ENCODE results near the gene SLTM. TPM values are rescaled to one million over a fixed set of nuclear protein-coding genes. Genes with fewer than 3 reads are reported as not detected.
A peak's percentile ranks its signal among the peaks of the same experiment; 100 is the strongest.
"Not testable (repeated sequence)": the region's sequence is repeated elsewhere in the genome, so short reads cannot be mapped to it uniquely, and the experiment has no call there.

Gene SLTM
- total RNA-seq, result 49.2 TPM
- long read RNA-seq, full-length matches to known transcripts, result 11 of 27 reads
- long read RNA-seq, partial matches to known transcripts, result 5 of 27 reads
- long read RNA-seq, other reads (novel, unspliced or antisense), result 11 of 27 reads

DNA sequence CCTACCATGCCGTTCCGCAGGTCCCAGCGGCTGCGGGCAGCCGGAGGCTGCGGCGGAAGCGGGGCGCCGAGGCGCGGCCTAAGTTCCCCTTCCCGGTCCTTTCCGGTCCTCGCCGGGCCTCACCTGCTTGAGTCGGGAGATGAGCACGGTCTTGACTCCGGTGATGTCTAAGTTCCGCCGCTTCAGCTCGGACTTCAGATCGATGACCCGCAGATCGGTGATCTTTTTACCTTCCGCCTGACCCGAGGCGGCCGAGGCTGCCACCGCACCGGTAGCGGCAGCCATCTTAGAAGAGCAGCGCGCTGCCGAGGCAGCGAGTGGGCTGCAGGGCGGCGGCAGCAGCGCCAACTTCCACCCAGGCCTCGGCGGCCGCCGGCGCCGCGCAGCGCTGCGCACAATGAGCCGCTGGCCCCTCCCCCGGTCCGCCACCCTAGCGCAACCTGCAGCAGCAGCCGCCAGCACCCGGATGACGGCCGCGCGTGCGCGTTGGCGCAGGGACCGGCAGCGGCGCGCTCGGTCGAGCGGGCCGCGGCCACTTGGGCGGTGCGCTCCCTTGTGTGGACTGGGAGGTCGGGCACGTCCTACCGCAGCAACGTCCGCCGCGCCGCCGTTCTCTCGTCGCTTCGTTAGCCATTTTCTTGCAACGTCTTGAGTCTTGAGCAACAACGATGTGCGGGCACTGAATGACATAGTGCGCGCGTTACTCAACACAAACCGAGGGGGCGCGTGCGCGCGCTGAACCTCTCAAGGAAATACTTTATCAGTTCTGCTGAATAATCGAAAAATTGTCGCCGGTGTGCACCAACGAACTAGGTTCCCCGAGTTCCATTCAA is at the start of gene SLTM:
Gene SLTM (minus strand): TSS at position 399 of the 833 bp plus-strand sequence. CDS start 114 bp downstream, at position 285.
- intact Hi-C loops (cut with DNase I), result loop anchor here (2.0 to 5.0 kb wide), 2 partner anchors 163 to 706 kb away; partner anchors contain the start of gene MINDY2
- peak; percentile 98 for ATAC-seq
- peak; percentile 98 for DNase-seq (ENCODE audit: missing footprints)

GRCh38 chr15:58983261-58983660 is 49.8 kb upstream of the SLTM start:
- intact Hi-C loops (cut with DNase I), result loop anchor here (2.0 kb wide), 1 partner anchor 510 kb away; no protein-coding TSS in a partner anchor
- DNase-seq (ENCODE audit: missing footprints) (no peak), ATAC-seq (no peak)

GRCh38 chr15:58981808-58982475 is 48.5 kb upstream of the SLTM start:
- ATAC-seq, result no peak
- no peak for DNase-seq (ENCODE audit: missing footprints)
- intact Hi-C loops (cut with DNase I), result loop anchor here (2.0 kb wide), 1 partner anchor 511 kb away; no protein-coding TSS in a partner anchor

GRCh38 chr15:58980351-58980939 is 47.0 kb upstream of the SLTM start:
- intact Hi-C loops (cut with DNase I), result no loop called here
- no peak for ATAC-seq
- DNase-seq (ENCODE audit: missing footprints), result no peak

GRCh38 chr15:58977887-58978286 is 44.4 kb upstream of the SLTM start:
- intact Hi-C loops (cut with DNase I), result no loop called here
- DNase-seq (ENCODE audit: missing footprints) (no peak), ATAC-seq (no peak)

GRCh38 chr15:58967479-58967878 is 34.0 kb upstream of the SLTM start:
- DNase-seq (ENCODE audit: missing footprints) (no peak), ATAC-seq (no peak)
- intact Hi-C loops (cut with DNase I), result no loop called here

- ATAC-seq, result no peak
- DNase-seq (ENCODE audit: missing footprints), result no peak
- intact Hi-C loops (cut with DNase I), result no loop called here
Observed at GRCh38 chr15:58966698-58967097, 33.2 kb upstream of the SLTM start.

DNA sequence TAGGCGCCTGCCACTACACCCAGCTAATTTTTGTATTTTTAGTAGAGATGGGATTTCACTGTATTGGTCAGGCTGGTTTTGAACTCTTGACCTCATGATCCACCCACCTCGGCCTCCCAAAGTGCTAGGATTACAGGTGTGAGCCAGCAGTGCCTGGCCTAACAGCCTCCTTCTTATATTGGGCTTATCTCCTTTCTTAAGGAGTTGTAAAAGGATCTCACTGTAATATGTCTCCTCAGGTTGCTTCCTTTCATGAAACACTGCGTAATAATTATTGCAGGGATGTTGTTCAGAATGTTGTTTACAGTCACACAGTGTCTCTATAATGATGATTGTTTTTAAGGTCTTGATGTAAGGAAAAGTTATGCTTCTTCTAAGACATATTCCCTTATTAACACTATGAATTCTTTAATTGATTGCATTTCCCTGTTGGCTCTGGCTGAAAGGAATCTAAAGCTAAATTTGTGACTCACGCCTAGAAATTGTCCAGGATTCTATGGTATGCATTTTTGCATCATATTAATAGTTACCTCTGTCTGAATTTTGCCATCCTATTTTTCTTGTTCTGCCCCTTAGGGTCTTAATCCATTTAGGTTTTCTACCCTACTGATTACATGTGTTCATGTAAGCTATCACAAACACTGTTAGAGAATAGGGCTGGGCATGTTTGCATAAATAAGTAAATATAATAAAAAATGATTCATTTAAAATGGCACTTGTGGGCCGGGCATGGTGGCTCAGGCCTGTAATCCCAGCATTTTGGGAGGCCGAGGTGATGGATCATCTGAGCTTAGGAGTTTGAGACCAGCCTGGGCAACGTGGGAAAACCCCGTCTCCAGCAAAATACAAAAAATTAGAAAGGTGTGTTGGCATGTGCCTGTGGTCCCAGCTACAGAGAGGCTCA is 29.4 kb upstream of the SLTM start:
- no peak for DNase-seq (ENCODE audit: missing footprints)
- ATAC-seq, result no peak
- intact Hi-C loops (cut with DNase I), result no loop called here

DNA sequence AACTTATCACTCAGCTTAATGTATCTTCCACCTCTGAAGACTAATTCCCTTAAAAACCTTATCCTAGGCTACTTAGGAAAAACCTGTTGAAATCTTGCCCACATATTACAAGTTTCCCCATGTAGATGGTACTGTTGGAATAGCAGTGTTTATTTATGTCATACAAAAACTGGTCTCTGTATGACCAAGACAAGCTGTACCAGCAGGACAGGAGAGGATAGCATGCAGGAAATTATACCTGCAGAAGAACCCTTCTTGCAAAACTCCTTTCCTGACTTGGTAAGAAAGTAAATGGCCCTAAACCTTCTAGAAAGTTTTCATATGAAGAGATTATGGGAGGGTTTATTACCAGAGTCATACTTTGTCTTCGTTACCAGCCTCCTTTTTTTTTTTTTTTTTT is 28.7 kb upstream of the SLTM start:
- ATAC-seq (no peak), DNase-seq (ENCODE audit: missing footprints) (no peak)
- intact Hi-C loops (cut with DNase I), result no loop called here

DNA sequence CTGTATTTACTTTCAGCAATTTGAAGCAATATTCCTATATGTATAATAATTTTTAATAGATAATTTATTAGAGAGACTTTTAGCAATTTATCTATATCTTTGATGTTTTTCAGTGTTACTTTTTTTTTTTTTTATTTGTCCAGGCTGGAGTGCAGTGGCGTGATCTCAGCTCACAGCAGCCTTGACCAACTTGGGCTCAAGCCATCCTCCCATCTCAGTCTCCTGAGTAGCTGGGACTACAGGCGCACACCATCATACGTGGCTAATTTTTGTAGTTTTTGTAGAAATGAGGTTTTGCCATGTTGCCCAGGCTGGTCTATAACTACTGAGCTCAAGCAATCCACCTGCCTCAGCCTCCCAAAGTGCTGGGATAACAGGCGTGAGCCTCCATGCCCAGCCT is 25.3 kb upstream of the SLTM start:
- intact Hi-C loops (cut with DNase I), result no loop called here
- DNase-seq (ENCODE audit: missing footprints) (no peak), ATAC-seq (no peak)

DNA sequence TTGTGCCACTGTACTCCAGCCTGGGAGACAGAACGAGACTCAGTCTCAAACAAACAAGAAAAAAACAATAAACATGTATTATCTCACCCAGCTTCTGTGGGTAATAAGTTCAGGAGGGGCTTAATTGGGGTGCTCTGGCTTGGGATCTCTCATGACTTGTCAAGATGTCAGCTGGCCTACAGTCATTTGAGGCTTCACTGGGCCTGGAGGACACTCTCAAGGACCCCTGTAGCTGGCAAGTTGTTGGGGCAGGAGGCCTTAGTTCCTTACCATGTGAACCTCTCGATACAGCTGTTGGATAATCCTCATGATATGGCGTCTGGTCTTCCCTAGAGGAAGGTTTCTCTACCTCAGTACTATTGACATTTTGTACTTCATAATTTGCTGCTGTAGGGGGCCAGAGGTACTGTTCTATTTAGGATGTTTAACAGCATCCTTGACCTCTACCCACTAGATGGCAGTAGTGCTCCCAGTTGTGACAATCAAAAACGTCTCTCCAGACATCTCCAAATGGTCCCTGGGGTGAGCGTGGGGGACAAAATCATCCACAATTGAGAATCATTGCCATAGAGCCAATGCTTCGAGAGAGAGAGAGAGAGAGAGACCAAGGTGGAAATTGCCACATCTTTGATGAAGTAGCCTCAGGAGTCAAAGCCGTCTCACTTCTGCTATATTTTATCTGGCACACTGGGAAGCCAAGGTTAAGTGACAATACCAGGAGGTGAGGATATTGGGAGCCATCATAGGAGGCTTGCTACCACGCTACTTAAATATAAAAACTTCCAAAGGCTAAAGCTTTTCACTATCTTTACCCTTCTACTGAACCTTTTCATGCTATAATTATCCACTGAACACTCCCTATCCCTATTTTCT is 23.9 kb upstream of the SLTM start:
- DNase-seq (ENCODE audit: missing footprints), result no peak
- intact Hi-C loops (cut with DNase I), result no loop called here
- peak; percentile 74 for ATAC-seq

DNA sequence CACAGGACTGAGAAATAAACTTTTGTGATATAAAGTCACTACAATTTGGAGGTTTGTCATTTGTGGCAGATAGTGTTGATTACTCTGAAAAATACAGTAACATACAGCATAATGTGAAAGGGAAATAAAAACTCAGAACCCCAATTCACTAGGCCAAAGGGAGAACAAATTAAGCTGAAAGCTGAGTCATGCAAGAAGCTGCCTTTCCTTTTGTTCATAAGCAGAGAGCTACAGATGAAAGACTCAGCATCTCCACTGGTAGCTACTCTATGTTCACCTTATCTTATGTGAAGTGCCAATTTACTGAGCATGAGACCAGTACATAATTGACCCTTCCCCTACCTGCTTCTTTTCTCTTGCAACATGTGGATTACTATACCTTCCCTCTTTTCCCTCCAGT is 19.3 kb upstream of the SLTM start:
- no peak for ATAC-seq
- intact Hi-C loops (cut with DNase I), result no loop called here
- no peak for DNase-seq (ENCODE audit: missing footprints)

DNA sequence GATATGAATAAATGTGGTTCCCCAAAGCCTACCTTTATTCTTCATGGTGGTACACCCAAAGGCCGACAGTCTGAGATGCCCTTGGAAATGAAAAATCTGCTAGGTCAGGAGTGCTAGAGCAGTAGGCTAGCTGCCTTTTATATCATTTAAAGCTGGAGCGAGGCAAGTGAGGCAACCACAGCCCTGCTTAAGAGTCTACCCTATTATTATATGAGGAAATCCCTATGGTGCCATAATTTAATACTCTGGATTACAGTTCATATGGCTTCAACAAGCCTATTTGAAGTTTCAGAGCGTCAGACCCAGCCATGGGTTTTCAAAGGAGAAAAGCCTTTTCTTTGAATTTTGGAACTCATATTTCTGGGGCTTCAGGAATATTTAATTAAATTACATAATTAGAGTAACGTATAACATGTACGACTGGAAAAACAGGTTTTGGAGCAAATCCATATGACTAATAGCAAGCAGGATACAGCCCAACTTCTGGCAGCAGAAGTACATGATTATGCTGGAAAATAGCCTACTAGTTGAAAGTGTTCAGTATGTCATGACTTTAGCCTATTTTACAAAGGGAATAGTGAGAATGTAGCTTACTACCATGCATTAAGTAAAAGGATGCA is 18.0 kb upstream of the SLTM start:
- no peak for ATAC-seq
- intact Hi-C loops (cut with DNase I), result no loop called here
- no peak for DNase-seq (ENCODE audit: missing footprints)

GRCh38 chr15:58947179-58947578 is 13.7 kb upstream of the SLTM start:
- DNase-seq (ENCODE audit: missing footprints) (no peak), ATAC-seq (no peak)
- intact Hi-C loops (cut with DNase I), result no loop called here

GRCh38 chr15:58934974-58935373 is 1.5 kb upstream of the SLTM start:
- ATAC-seq; DNase-seq (ENCODE audit: missing footprints): not testable (repeated sequence)
- intact Hi-C loops (cut with DNase I), result loop anchor here (5.0 kb wide), 1 partner anchor 708 kb away; no protein-coding TSS in a partner anchor

DNA sequence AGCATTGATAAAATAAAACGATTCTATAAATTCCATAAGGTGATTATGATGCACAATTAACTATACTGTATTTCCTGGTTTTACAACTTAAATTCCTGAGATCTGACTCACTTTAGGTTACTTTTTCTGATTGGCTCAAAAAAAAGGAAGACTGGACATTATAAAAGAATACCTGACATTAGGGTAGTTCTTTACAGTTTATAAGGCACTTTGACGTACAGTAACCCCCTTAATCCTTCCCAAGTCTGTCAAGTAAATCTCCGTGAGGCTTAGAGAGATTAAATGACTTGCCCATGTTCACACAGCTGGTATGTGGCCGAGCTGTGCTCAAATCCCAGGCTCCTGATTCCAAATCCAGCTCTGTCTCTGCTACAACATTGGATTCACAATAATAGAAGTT is 1.0 kb upstream of the SLTM start:
- ATAC-seq, result no peak
- intact Hi-C loops (cut with DNase I), result loop anchor here (5.0 kb wide), 1 partner anchor 707 kb away; no protein-coding TSS in a partner anchor
- DNase-seq (ENCODE audit: missing footprints), result no peak

DNA sequence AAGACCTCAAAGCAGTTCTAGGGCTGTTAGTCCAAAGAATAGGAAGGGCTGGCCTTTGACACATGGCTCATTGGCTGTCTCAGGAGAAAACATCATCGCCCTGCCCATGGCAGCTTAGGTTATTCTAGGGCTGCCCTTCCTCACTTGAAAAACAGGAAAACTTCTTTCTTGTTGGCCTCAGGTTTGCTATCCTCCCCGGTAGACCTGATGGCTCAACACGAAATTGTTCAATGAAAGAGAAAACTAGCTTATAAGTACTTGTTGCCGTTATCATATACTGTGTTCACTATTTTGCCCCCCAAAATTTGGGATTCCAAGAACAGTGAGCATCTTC is 602 bp upstream of the SLTM start:
- intact Hi-C loops (cut with DNase I), result loop anchor here (5.0 kb wide), 1 partner anchor 707 kb away; no protein-coding TSS in a partner anchor
- no peak for DNase-seq (ENCODE audit: missing footprints)
- ATAC-seq, result no peak
